Pancreas (tissue), 10 donors: ENCODE results near the gene UBE2C. TPM values are rescaled to one million over a fixed set of nuclear protein-coding genes. Genes with fewer than 3 reads are reported as not detected.

Source experiments
- ATAC-seq, 4 donors: fragments of 200-7000 bp; cut with Tn5 transposase; one replicate each; pipeline versions ENCODE4 v1.8.0 to v1.9.1; 2020; ENCODE audit warnings: mild to moderate bottlenecking in 4 of 4, moderate library complexity in 4 of 4
- DNase-seq, 6 donors: peaks; one replicate each; pipeline ENCODE4 v3.0.0-alpha.2; 2020
- FAIRE-seq: peaks from 2 replicates; lab custom pipeline; 2012; peaks lifted over from hg19 to GRCh38; lab: Jason Lieb, UNC
- H3K27ac ChIP-seq, 4 donors: fragments of 200-600 bp; sonication (generic); 1 replicate in 3 of 4; 2 replicates in 1 of 4; pipeline versions ENCODE4 v1.5.0 to v1.8.0; 2020
- H3K27me3 ChIP-seq, 4 donors: fragments of 200-600 bp; one replicate each; pipeline ENCODE4 v1.8.0; 2021
- H3K36me3 ChIP-seq, 3 donors: fragments of 200-600 bp; sonication (generic) in 1 of 3; one replicate each; pipeline versions ENCODE4 v1.5.0 to v1.8.0; 2020 to 2021
- H3K4me1 ChIP-seq, 3 donors: fragments of 200-600 bp; one replicate each; pipeline ENCODE4 v1.8.0; 2021
- H3K4me3 ChIP-seq, 4 donors: fragments of 200-600 bp; sonication (generic) in 2 of 4; one replicate each; pipeline versions ENCODE4 v1.5.0 to v1.8.0; 2020 to 2021
- H3K9me3 ChIP-seq, 4 donors: fragments of 200-600 bp; one replicate each; pipeline ENCODE4 v1.8.0; 2021
- WGBS, 2 donors: extraction: QIAGEN DNeasy Blood & Tissue Kit; methylation state at CpG; one replicate each; pipeline ENCODE4 v1.1.7; 2013; 5-methylcytosine and 5-hydroxymethylcytosine counted together
- intact Hi-C, 3 donors: fragments of 100-400 bp; cut with DNase I; formaldehyde crosslinking; loops; one replicate each; pipeline versions ENCODE4 v1.11.1 to v1.14.2; 2022
- polyA plus RNA-seq, 2 donors: library from polyadenylated mRNA; stranded (reverse); fragments of 200-250 nt; gene quantifications; one replicate each; pipeline ENCODE4 v1.2.3, GENCODE V29; 2013
- total RNA-seq, 6 donors: library from RNA; stranded (reverse); fragmentation: NEBNext Ultra II Directional in 4 of 6; extraction: Animal tissue kit (Norgen Biotek cat#: 25700) in 4 of 6; gene quantifications; one replicate each; pipeline versions ENCODE4 v1.2.1 to v1.2.4, GENCODE V29; 2021 to 2023
- TF ChIP-seq, protein P1 (sequence below), 4 donors: fragments of 200-600 bp; sonication (generic) in 3 of 4; IDR thresholded peaks; one replicate each; pipeline versions ENCODE4 v1.5.0 to v1.8.0; 2021; ENCODE audit warnings: antibody characterized with exemption in 4 of 4
- donor health status: healthy with polysubstance abuse.
- donor health status: DM: no; HTN: no; CAD: no; lungs with moderate emphysema.
- donor health status: DM: no; HTN: no; CAD: no.
- donor health status: control.
- donor health status: control.
- donor health status: Bipolar disorder and iron deficiency.
- donor health status: DM: yes; HTN: yes; CAD: no.
- donor health status: DM: no; HTN: no; CAD: no.
- donor health status: DM: no; HTN: no; CAD: no.
- donor health status: DM: yes; HTN: yes; CAD: no.

UBE2C gene
- total and polyA plus RNA-seq, 8 donors = 0.31 to 1.9 (median 0.73) TPM; not detected in 2

DNA sequence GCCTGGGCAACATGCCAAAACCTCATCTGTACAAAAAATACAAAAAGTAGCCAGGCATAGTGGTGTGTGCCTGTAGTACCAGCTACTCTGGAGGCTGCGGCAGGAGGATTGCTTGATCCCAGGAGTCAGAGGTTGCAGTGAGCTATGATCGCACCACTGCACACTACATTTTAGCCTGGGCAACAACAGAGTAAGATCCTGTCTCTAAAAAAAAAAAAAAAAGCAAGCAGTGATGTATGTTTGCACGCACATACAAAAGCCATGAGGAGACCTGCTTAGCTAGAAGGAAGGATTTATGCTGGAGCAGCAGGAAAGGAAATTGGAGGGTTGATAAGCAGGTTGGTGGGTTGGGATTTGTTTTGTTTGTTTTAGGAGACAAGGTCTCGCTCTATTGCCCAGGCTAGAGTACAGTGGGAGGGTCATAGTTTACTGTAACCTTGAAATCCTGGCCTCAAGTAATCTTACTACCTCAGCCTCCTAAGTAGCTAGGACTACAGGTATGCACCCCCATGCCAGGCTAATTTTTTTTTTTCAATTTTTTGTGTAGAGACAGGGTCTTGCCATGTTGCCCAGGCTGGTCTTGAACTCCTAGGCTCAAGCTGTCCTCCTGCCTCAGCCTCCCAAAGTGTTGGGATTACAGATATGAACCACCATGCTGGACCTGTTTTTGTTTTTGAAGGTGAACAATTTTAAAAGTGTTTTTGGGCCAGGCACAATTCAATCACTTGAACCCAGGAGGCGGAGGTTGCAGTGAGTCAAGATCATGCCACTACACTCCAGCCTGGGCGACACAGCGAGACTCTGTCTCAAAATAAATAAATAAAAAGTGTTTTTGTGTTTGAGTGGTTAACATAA lies 49.0 kb downstream of the UBE2C start:
- ATAC-seq (no peak), DNase-seq (no peak), FAIRE-seq (no peak)
- Histone ChIP-seq H3K4me3 (no peak overlapping the region), H3K9me3 (no peaks in the 10 kb centered on the region), H3K4me1 (peaks cover under 1 to 8% (median 1%) of the 10 kb centered on the region in 3 donors), H3K36me3 (no peaks in the 10 kb centered on the region), H3K27ac (no peak overlapping the region), H3K27me3 (no peaks in the 10 kb centered on the region)
- TF ChIP-seq, protein P1, sequence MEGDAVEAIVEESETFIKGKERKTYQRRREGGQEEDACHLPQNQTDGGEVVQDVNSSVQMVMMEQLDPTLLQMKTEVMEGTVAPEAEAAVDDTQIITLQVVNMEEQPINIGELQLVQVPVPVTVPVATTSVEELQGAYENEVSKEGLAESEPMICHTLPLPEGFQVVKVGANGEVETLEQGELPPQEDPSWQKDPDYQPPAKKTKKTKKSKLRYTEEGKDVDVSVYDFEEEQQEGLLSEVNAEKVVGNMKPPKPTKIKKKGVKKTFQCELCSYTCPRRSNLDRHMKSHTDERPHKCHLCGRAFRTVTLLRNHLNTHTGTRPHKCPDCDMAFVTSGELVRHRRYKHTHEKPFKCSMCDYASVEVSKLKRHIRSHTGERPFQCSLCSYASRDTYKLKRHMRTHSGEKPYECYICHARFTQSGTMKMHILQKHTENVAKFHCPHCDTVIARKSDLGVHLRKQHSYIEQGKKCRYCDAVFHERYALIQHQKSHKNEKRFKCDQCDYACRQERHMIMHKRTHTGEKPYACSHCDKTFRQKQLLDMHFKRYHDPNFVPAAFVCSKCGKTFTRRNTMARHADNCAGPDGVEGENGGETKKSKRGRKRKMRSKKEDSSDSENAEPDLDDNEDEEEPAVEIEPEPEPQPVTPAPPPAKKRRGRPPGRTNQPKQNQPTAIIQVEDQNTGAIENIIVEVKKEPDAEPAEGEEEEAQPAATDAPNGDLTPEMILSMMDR (IDR thresholded peaks at IDR 0.05) = no peak
- intact Hi-C loops = no loop called here
- WGBS, 2 donors = 83 to 87% methylated on average over 7 of the region's 7 CpGs

DNA sequence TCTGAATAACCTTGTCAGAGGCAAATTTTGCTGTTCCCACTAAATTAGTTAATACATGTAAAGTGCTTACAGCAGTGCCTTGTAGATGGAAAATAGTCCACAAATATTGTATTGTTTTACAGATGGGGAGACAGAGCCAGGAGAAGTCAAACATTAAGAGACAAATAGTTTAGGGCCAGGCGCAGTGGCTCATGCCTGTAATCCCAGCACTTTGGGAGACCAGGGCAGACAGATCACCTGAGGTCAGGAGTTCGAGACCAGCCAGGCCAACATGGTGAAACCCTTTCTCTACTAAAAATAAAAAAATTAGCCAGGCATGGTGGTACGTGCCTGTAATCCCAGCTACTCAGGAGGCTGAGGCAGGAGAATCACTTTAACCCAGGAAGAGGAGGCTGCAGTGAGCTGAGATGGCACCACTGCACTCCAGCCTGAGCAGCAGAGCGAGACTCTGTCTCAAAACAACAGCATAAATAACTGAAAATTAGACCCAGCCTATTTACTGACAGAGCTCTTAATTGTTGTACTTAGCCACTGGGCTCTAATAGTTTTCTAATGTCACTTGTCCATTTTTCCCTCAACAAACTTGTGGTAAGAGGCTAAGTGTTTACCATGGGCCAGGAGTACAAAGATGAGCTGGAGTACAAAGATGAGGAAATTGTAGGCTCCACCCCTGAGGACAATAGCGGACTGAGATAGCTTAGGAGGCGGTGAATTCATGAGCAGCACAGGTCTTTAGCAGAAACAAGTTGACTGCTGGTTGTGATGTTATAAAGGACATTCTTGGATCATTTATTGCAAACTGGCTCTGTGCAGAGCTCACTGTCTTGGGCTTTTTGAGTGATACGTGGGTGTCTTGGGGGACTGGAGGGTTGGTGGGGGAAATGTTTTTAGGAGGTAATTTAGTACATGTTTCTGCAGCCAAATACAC lies 51.4 kb downstream of the UBE2C start:
- FAIRE-seq (no peak), ATAC-seq (no peak)
- TF ChIP-seq, protein P1 (IDR thresholded peaks at IDR 0.05) = no peak

DNA sequence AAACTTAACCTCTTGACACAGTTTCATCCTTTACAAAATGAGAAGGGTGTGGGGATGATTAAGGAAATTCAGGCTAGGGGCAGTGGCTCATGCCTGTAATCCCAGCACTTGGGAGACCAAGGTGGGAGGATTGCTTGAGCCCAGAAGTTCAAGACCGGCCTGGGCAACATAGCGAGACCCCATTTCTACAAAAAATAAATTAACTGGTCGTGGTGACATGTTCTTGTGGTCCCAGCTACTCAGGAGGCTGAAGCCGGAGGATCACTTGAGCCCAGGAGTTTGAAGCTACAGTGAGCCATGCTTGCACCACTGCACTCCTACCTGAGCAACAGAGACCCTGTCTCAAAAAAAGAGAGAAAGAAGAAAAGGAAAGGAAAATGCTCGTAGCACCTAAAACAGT lies 54.0 kb downstream of the UBE2C start:
- intact Hi-C loops = no loop called here
- no peak for DNase-seq
- Histone ChIP-seq H3K27ac (no peak overlapping the region), H3K4me1 (no peaks in the 10 kb centered on the region), H3K36me3 (no peaks in the 10 kb centered on the region), H3K27me3 (no peaks in the 10 kb centered on the region), H3K4me3 (no peak overlapping the region), H3K9me3 (no peaks in the 10 kb centered on the region)
- FAIRE-seq = no peak
- TF ChIP-seq, protein P1 (IDR thresholded peaks at IDR 0.05) = no peak
- 95% methylated on average over 5 of the region's 5 CpGs for WGBS, 2 donors
- no peak for ATAC-seq

More for the DNA sequence above, 51.4 kb downstream of the UBE2C start:
- intact Hi-C loops = no loop called here
- Histone ChIP-seq H3K4me3 (no peak overlapping the region), H3K27ac (no peak overlapping the region), H3K27me3 (no peaks in the 10 kb centered on the region), H3K4me1 (no peaks in the 10 kb centered on the region), H3K9me3 (no peaks in the 10 kb centered on the region), H3K36me3 (no peaks in the 10 kb centered on the region)
- 84 to 90% methylated on average over 7 of the region's 7 CpGs for WGBS, 2 donors
- no peak for DNase-seq

Other genes starting within 250 kb of the UBE2C start
- not detected for gene WFDC8, start 233.4 kb upstream of the UBE2C start, total RNA-seq
- gene WFDC8, start 233.4 kb upstream of the UBE2C start, polyA plus RNA-seq = not detected
- not detected for gene WFDC10A, start 182.9 kb upstream of the UBE2C start, total RNA-seq
- gene WFDC10A, start 182.9 kb upstream of the UBE2C start, polyA plus RNA-seq = not detected
- not detected for gene WFDC9, start 181.4 kb upstream of the UBE2C start, total RNA-seq
- not detected for gene WFDC9, start 181.4 kb upstream of the UBE2C start, polyA plus RNA-seq
- gene WFDC11, start 142.4 kb upstream of the UBE2C start, total RNA-seq = not detected
- gene WFDC11, start 142.4 kb upstream of the UBE2C start, polyA plus RNA-seq = not detected
- not detected for gene WFDC13, start 110.6 kb upstream of the UBE2C start, total RNA-seq
- not detected for gene WFDC13, start 110.6 kb upstream of the UBE2C start, polyA plus RNA-seq
- gene WFDC10B, start 107.6 kb upstream of the UBE2C start, total RNA-seq = not detected
- gene WFDC10B, start 107.6 kb upstream of the UBE2C start, polyA plus RNA-seq = not detected
- gene SPINT4, start 90.3 kb upstream of the UBE2C start, total RNA-seq = not detected
- gene SPINT4, start 90.3 kb upstream of the UBE2C start, polyA plus RNA-seq = not detected
- under 1 TPM in 4 of 6 donors, not detected in 2; 0.35 to 0.81 (median 0.48) TPM for gene WFDC3, start 20.8 kb upstream of the UBE2C start, total RNA-seq
- 1 to 10 TPM in 1 of 2 donors, under 1 TPM in 1; 0.95 to 1.8 TPM for gene WFDC3, start 20.8 kb upstream of the UBE2C start, polyA plus RNA-seq
- 10 to 100 TPM in 3 of 6 donors, 1 to 10 TPM in 3; 7.4 to 15.3 (median 8.9) TPM for gene DNTTIP1, start 20.7 kb upstream of the UBE2C start, total RNA-seq
- 10 to 100 TPM; 15.5 to 22.0 TPM for gene DNTTIP1, start 20.7 kb upstream of the UBE2C start, polyA plus RNA-seq
- not detected for gene TNNC2, start 14.7 kb downstream of the UBE2C start, total RNA-seq
- 1 to 10 TPM; 1.2 to 4.0 TPM for gene TNNC2, start 14.7 kb downstream of the UBE2C start, polyA plus RNA-seq
- 1 to 10 TPM; 4.6 to 8.9 (median 5.9) TPM for gene SNX21, start 21.2 kb downstream of the UBE2C start, total RNA-seq
- gene SNX21, start 21.2 kb downstream of the UBE2C start, polyA plus RNA-seq = 10 to 100 TPM; 11.3 to 22.6 TPM
- 10 to 100 TPM in 2 of 6 donors, 1 to 10 TPM in 4; 7.0 to 14.0 (median 9.7) TPM for gene ACOT8, start 44.7 kb downstream of the UBE2C start, total RNA-seq
- gene ACOT8, start 44.7 kb downstream of the UBE2C start, polyA plus RNA-seq = 10 to 100 TPM; 17.9 to 21.2 TPM
- gene ZSWIM3, start 45.0 kb downstream of the UBE2C start, total RNA-seq = 1 to 10 TPM in 4 of 6 donors, under 1 TPM in 2; 0.46 to 2.2 (median 1.1) TPM
- 1 to 10 TPM; 1.4 to 1.9 TPM for gene ZSWIM3, start 45.0 kb downstream of the UBE2C start, polyA plus RNA-seq
- 1 to 10 TPM; 2.9 to 6.0 (median 4.0) TPM for gene ZSWIM1, start 68.6 kb downstream of the UBE2C start, total RNA-seq
- 1 to 10 TPM; 2.4 to 3.1 TPM for gene ZSWIM1, start 68.6 kb downstream of the UBE2C start, polyA plus RNA-seq
- 1 to 10 TPM in 1 of 6 donors, under 1 TPM in 5; 0.55 to 1.3 (median 0.84) TPM for gene SPATA25, start 75.0 kb downstream of the UBE2C start, total RNA-seq
- gene SPATA25, start 75.0 kb downstream of the UBE2C start, polyA plus RNA-seq = 1 to 10 TPM; 1.2 to 1.7 TPM
- 1 to 10 TPM; 1.6 to 3.8 (median 2.2) TPM for gene NEURL2, start 78.6 kb downstream of the UBE2C start, total RNA-seq
- 1 to 10 TPM; 4.7 to 5.3 TPM for gene NEURL2, start 78.6 kb downstream of the UBE2C start, polyA plus RNA-seq
- gene CTSA, start 78.7 kb downstream of the UBE2C start, total RNA-seq = 10 to 100 TPM; 27.6 to 97.8 (median 41.5) TPM
- 100 to 1,000 TPM in 1 of 2 donors, 10 to 100 TPM in 1; 89.3 to 103 TPM for gene CTSA, start 78.7 kb downstream of the UBE2C start, polyA plus RNA-seq
- 100 to 1,000 TPM in 2 of 6 donors, 10 to 100 TPM in 4; 70.4 to 158 (median 95.1) TPM for gene PLTP, start 99.5 kb downstream of the UBE2C start, total RNA-seq
- gene PLTP, start 99.5 kb downstream of the UBE2C start, polyA plus RNA-seq = 10 to 100 TPM; 35.5 to 56.8 TPM
- gene PCIF1, start 122.0 kb downstream of the UBE2C start, total RNA-seq = 10 to 100 TPM; 13.3 to 19.2 (median 17.7) TPM
- gene PCIF1, start 122.0 kb downstream of the UBE2C start, polyA plus RNA-seq = 10 to 100 TPM; 22.9 to 34.9 TPM
- gene ZNF335, start 159.6 kb downstream of the UBE2C start, total RNA-seq = 10 to 100 TPM in 2 of 6 donors, 1 to 10 TPM in 4; 7.4 to 11.0 (median 7.5) TPM
- gene ZNF335, start 159.6 kb downstream of the UBE2C start, polyA plus RNA-seq = 10 to 100 TPM; 24.4 to 27.4 TPM
- gene MMP9, start 196.3 kb downstream of the UBE2C start, total RNA-seq = 1 to 10 TPM in 1 of 6 donors, under 1 TPM in 4, not detected in 1; 0.19 to 1.3 (median 0.29) TPM
- under 1 TPM; 0.19 to 0.21 TPM for gene MMP9, start 196.3 kb downstream of the UBE2C start, polyA plus RNA-seq
- 1 to 10 TPM in 4 of 6 donors, under 1 TPM in 2; 0.35 to 2.2 (median 1.3) TPM for gene SLC12A5, start 216.6 kb downstream of the UBE2C start, total RNA-seq
- 10 to 100 TPM; 12.9 to 21.5 TPM for gene SLC12A5, start 216.6 kb downstream of the UBE2C start, polyA plus RNA-seq